HepG2 (cell line): Measurements from ENCODE around the gene KDM4F. TPM values are rescaled to one million over a fixed set of nuclear protein-coding genes. Genes with fewer than 3 reads are reported as not detected.
A peak's percentile ranks its signal among the peaks of the same experiment; 100 is the strongest.

Source experiments
- FOXO1 ChIP-seq: sonication (generic); formaldehyde crosslinking; IDR thresholded peaks from 2 replicates; pipeline ENCODE4 v1.4.0; 2020; ENCODE audit warnings: missing genetic modification reagents
- GABPA ChIP-seq, 2 experiments: IDR thresholded peaks; 2 replicates each; pipeline ENCODE4 v1.6.1; 2011 to 2016; ENCODE audit warnings: low read depth in 2 of 2, low read length in 1 of 2, missing biosample characterization in 1 of 2, missing genetic modification characterization in 1 of 2
- GTF3A ChIP-seq: sonication (generic); formaldehyde crosslinking; conservative IDR thresholded peaks from 2 replicates; pipeline ENCODE4 v1.4.0; 2020; ENCODE audit warnings: mild to moderate bottlenecking, missing genetic modification reagents
- JUND ChIP-seq: sonication (generic); formaldehyde crosslinking; IDR thresholded peaks from 2 replicates; pipeline ENCODE4 v1.8.0; 2022; ENCODE audit warnings: mild to moderate bottlenecking, missing genetic modification reagents
- KDM6A ChIP-seq: IDR thresholded peaks from 2 replicates; pipeline ENCODE4 v1.6.1; 2016; ENCODE audit warnings: low read depth
- LCORL ChIP-seq, 2 experiments: fragments of 450-650 bp in 1 of 2; sonication (generic) in 1 of 2; formaldehyde crosslinking in 1 of 2; IDR thresholded peaks; 2 replicates each; pipeline versions ENCODE4 v1.5.0 to v1.6.1; 2017 to 2020; ENCODE audit warnings: antibody characterized with exemption in 1 of 2, missing genetic modification reagents in 1 of 2
- MAFK ChIP-seq, 2 experiments: IDR thresholded peaks in 1 of 2; conservative IDR thresholded peaks in 1 of 2; 2 replicates each; pipeline ENCODE4 v1.6.1; 2011; ENCODE audit warnings: improper control_type of control experiment in 2 of 2, low read length in 2 of 2
- PHF20 ChIP-seq: sonication (generic); formaldehyde crosslinking; IDR thresholded peaks from 2 replicates; pipeline ENCODE4 v1.5.0; 2020; ENCODE audit warnings: mild to moderate bottlenecking, missing genetic modification reagents
- SALL1 ChIP-seq: sonication (generic); formaldehyde crosslinking; IDR thresholded peaks from 2 replicates; pipeline ENCODE4 v1.8.0; 2022; ENCODE audit warnings: mild to moderate bottlenecking, missing genetic modification reagents
- SOX13 ChIP-seq, 3 experiments: fragments of 450-650 bp in 1 of 3; sonication (generic) in 1 of 3; formaldehyde crosslinking in 1 of 3; IDR thresholded peaks in 2 of 3; conservative IDR thresholded peaks in 1 of 3; 2 replicates each; pipeline versions ENCODE4 v1.5.0 to v1.6.1; 2016 to 2020; ENCODE audit warnings: antibody characterized with exemption in 1 of 3, mild to moderate bottlenecking in 1 of 3, missing compliant biosample characterization in 1 of 3, missing genetic modification reagents in 1 of 3, moderate library complexity in 1 of 3
- ZBTB21 ChIP-seq: sonication (generic); formaldehyde crosslinking; IDR thresholded peaks from 2 replicates; pipeline ENCODE4 v1.4.0; 2020; ENCODE audit warnings: missing genetic modification reagents
- ZFY ChIP-seq: sonication (generic); formaldehyde crosslinking; IDR thresholded peaks from 2 replicates; pipeline ENCODE4 v1.4.0; 2020; ENCODE audit warnings: missing genetic modification reagents
- ZNF335 ChIP-seq: sonication (generic); formaldehyde crosslinking; IDR thresholded peaks from 2 replicates; pipeline ENCODE4 v1.4.0; 2020; ENCODE audit warnings: missing genetic modification reagents
- ZNF644 ChIP-seq: IDR thresholded peaks from 2 replicates; pipeline ENCODE4 v1.6.1; 2016; ENCODE audit warnings: low read depth
- ZNF75D ChIP-seq: sonication (generic); formaldehyde crosslinking; IDR thresholded peaks from 2 replicates; pipeline ENCODE4 v1.8.1; 2023; ENCODE audit warnings: missing genetic modification reagents, mild to moderate bottlenecking, borderline replicate concordance
- ZNF766 ChIP-seq: sonication (generic); formaldehyde crosslinking; IDR thresholded peaks from 2 replicates; pipeline ENCODE4 v1.5.0; 2020; ENCODE audit warnings: missing genetic modification reagents, borderline replicate concordance
- ZSCAN21 ChIP-seq: sonication (generic); formaldehyde crosslinking; IDR thresholded peaks from 2 replicates; pipeline ENCODE4 v1.8.0; 2022; ENCODE audit warnings: mild to moderate bottlenecking, missing genetic modification reagents, moderate library complexity, borderline replicate concordance
- ZSCAN25 ChIP-seq: sonication (generic); formaldehyde crosslinking; IDR thresholded peaks from 2 replicates; pipeline ENCODE4 v1.8.0; 2022; ENCODE audit warnings: mild to moderate bottlenecking, missing genetic modification reagents
- polyA plus RNA-seq, 8 experiments: library from polyadenylated mRNA; depleted of rRNA in 3 of 8; stranded (reverse) in 7 of 8; unstranded in 1 of 8; fragments of >200 nt; fragmentation: Illumina TruSeq in 4 of 8; extraction: Trizol in 4 of 8; gene quantifications; 2 replicates each; pipeline versions ENCODE4 v1.2.1 to v1.2.3, GENCODE V29; 2011 to 2016; ENCODE audit warnings: low read depth in 4 of 8, missing spikeins in 1 of 8, mixed read lengths in 1 of 8; ENCODE audit not compliant: insufficient read depth in 1 of 8
- total RNA-seq, 5 experiments: library from RNA; depleted of rRNA; stranded (reverse); fragments of >200 nt; fragmentation: Illumina TruSeq; extraction: Trizol; gene quantifications; 2 replicates each; pipeline ENCODE4 v1.2.3, GENCODE V29; 2016; ENCODE audit warnings: low read depth in 1 of 5
- TF ChIP-seq, protein P1 (sequence below), 2 experiments: IDR thresholded peaks; 2 replicates each; pipeline ENCODE4 v1.6.1; 2011 to 2012; ENCODE audit warnings: low read length in 2 of 2, borderline replicate concordance in 1 of 2, low read depth in 1 of 2, mild to moderate bottlenecking in 1 of 2, moderate library complexity in 1 of 2
- TF ChIP-seq, protein P2 (sequence below): sonication (generic); formaldehyde crosslinking; IDR thresholded peaks from 2 replicates; pipeline ENCODE4 v1.4.0; 2020; ENCODE audit warnings: missing genetic modification reagents, borderline replicate concordance
- TF ChIP-seq, protein P3 (sequence below): sonication (generic); formaldehyde crosslinking; IDR thresholded peaks from 2 replicates; pipeline ENCODE4 v1.9.0; 2021; ENCODE audit warnings: missing genetic modification reagents, borderline replicate concordance
- TF ChIP-seq, protein P4 (sequence below): IDR thresholded peaks from 2 replicates; pipeline ENCODE4 v1.6.1; 2016; ENCODE audit warnings: low read depth, borderline replicate concordance

KDM4F gene
- total and polyA plus RNA-seq, 2 of the 13 experiments (the other 11 are each of a cell fraction or from before 2014, with no cell fraction given): not detected

DNA sequence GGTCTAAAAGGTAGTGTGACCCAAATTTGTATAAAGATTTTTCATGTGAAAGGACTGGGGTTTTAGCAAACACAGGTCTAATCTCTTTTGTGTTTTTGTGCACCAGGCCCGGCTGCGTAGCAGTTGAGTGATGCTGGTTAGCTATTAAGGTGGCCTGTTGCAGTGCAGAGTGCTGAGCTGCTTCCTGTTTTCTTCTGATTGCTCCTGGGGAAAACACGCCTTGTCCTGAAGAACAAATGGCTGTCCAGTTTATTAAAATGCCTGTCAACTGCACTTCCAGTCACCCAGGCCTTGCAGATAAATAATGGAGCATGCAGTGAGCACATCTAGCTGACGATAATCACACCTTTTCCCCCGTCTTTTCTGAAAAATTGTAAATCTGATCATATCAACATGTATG lies 19.3 kb downstream of the KDM4F start (continued):
- TF ChIP-seq, protein P1, sequence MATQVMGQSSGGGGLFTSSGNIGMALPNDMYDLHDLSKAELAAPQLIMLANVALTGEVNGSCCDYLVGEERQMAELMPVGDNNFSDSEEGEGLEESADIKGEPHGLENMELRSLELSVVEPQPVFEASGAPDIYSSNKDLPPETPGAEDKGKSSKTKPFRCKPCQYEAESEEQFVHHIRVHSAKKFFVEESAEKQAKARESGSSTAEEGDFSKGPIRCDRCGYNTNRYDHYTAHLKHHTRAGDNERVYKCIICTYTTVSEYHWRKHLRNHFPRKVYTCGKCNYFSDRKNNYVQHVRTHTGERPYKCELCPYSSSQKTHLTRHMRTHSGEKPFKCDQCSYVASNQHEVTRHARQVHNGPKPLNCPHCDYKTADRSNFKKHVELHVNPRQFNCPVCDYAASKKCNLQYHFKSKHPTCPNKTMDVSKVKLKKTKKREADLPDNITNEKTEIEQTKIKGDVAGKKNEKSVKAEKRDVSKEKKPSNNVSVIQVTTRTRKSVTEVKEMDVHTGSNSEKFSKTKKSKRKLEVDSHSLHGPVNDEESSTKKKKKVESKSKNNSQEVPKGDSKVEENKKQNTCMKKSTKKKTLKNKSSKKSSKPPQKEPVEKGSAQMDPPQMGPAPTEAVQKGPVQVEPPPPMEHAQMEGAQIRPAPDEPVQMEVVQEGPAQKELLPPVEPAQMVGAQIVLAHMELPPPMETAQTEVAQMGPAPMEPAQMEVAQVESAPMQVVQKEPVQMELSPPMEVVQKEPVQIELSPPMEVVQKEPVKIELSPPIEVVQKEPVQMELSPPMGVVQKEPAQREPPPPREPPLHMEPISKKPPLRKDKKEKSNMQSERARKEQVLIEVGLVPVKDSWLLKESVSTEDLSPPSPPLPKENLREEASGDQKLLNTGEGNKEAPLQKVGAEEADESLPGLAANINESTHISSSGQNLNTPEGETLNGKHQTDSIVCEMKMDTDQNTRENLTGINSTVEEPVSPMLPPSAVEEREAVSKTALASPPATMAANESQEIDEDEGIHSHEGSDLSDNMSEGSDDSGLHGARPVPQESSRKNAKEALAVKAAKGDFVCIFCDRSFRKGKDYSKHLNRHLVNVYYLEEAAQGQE (IDR thresholded peaks at IDR 0.05; ENCODE audit: borderline replicate concordance in 1 of 2, low read depth in 1 of 2, low read length in 2 of 2): no peak; a peak in 1 of 4 replicates
- TF ChIP-seq GABPA (IDR thresholded peaks at IDR 0.05; ENCODE audit: low read depth, low read length): no peak
- peak; percentile 79 for TF ChIP-seq GABPA (CRISPR knock-in tag; IDR thresholded peaks at IDR 0.05; ENCODE audit: low read depth)
- TF ChIP-seq FOXO1: peak; percentile 73; the same call in 1 of the 2 replicates
- no peak for TF ChIP-seq ZNF75D (CRISPR knock-in tag)
- no peak for TF ChIP-seq ZBTB21
- no peak for TF ChIP-seq JUND
- TF ChIP-seq ZNF335 (CRISPR knock-in tag): no peak
- TF ChIP-seq ZSCAN25 (CRISPR knock-in tag): no peak
- peak; percentile 58 for TF ChIP-seq SALL1 (CRISPR knock-in tag)
- TF ChIP-seq PHF20 (CRISPR knock-in tag): peak; percentile 75
- TF ChIP-seq ZSCAN21 (CRISPR knock-in tag): no peak
- TF ChIP-seq, protein P2, sequence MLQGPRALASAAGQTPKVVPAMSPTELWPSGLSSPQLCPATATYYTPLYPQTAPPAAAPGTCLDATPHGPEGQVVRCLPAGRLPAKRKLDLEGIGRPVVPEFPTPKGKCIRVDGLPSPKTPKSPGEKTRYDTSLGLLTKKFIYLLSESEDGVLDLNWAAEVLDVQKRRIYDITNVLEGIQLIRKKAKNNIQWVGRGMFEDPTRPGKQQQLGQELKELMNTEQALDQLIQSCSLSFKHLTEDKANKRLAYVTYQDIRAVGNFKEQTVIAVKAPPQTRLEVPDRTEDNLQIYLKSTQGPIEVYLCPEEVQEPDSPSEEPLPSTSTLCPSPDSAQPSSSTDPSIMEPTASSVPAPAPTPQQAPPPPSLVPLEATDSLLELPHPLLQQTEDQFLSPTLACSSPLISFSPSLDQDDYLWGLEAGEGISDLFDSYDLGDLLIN (CRISPR knock-in tag): no peak
- TF ChIP-seq ZFY (CRISPR knock-in tag): peak; percentile 83
- TF ChIP-seq ZNF644: 0 out of 2 replicates have a peak, but pooled peaks have one; percentile 23
- TF ChIP-seq, protein P3, sequence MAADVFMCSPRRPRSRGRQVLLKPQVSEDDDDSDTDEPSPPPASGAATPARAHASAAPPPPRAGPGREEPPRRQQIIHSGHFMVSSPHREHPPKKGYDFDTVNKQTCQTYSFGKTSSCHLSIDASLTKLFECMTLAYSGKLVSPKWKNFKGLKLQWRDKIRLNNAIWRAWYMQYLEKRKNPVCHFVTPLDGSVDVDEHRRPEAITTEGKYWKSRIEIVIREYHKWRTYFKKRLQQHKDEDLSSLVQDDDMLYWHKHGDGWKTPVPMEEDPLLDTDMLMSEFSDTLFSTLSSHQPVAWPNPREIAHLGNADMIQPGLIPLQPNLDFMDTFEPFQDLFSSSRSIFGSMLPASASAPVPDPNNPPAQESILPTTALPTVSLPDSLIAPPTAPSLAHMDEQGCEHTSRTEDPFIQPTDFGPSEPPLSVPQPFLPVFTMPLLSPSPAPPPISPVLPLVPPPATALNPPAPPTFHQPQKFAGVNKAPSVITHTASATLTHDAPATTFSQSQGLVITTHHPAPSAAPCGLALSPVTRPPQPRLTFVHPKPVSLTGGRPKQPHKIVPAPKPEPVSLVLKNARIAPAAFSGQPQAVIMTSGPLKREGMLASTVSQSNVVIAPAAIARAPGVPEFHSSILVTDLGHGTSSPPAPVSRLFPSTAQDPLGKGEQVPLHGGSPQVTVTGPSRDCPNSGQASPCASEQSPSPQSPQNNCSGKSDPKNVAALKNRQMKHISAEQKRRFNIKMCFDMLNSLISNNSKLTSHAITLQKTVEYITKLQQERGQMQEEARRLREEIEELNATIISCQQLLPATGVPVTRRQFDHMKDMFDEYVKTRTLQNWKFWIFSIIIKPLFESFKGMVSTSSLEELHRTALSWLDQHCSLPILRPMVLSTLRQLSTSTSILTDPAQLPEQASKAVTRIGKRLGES (CRISPR knock-in tag): 0 out of 2 replicates have a peak, but pooled peaks have one; percentile 58
- no peak for TF ChIP-seq LCORL (IDR thresholded peaks at IDR 0.05)
- 0 out of 2 replicates have a peak, but pooled peaks have one; percentile 33 for TF ChIP-seq LCORL (CRISPR knock-in tag; IDR thresholded peaks at IDR 0.05)
- no peak for TF ChIP-seq GTF3A
- TF ChIP-seq ZNF766 (CRISPR knock-in tag): peak; percentile 44; the same call in 1 of the 2 replicates
- TF ChIP-seq KDM6A (CRISPR knock-in tag): no peak
- 0 out of 4 replicates have a peak, but pooled peaks of 1 of the 2 experiments have one; percentile 9 for TF ChIP-seq MAFK (conservative IDR thresholded peaks at IDR 0.05 in 1 of 2, IDR thresholded peaks at IDR 0.05 in 1 of 2; ENCODE audit: low read length in 2 of 2)
- TF ChIP-seq, protein P4, sequence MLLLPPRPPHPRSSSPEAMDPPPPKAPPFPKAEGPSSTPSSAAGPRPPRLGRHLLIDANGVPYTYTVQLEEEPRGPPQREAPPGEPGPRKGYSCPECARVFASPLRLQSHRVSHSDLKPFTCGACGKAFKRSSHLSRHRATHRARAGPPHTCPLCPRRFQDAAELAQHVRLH (CRISPR knock-in tag): peak; percentile 72; the same call in 1 of the 2 replicates
- TF ChIP-seq SOX13 (IDR thresholded peaks at IDR 0.05): no peak
- peak in 1 of 2 experiments; percentile 61; a peak in 2 of 4 replicates for TF ChIP-seq SOX13 (CRISPR knock-in tag; conservative IDR thresholded peaks at IDR 0.05 in 1 of 2, IDR thresholded peaks at IDR 0.05 in 1 of 2)
